K562 (cell line): Measurements from ENCODE around the gene FIZ1. TPM values are rescaled to one million over a fixed set of nuclear protein-coding genes. Genes with fewer than 3 reads are reported as not detected.

Experiments
- ATF7 ChIP-seq: fragments of 450-650 bp; IDR thresholded peaks from 2 replicates; pipeline ENCODE4 v1.7.1; 2014; ENCODE audit warnings: mild to moderate bottlenecking, moderate library complexity
- BRD4 ChIP-seq: fragments of 200-600 bp; sonication (generic); IDR thresholded peaks from 2 replicates; pipeline ENCODE4 v1.6.1; 2017; ENCODE audit warnings: inconsistent platforms
- CEBPB ChIP-seq: fragments of 450-650 bp; IDR thresholded peaks from 2 replicates; pipeline ENCODE4 v1.6.1; 2016; ENCODE audit warnings: missing genetic modification characterization, missing compliant biosample characterization
- CHD1 ChIP-seq: fragments of 200-600 bp; sonication (generic); IDR thresholded peaks from one replicate; pipeline ENCODE4 v1.6.1; 2012; ENCODE audit warnings: mild to moderate bottlenecking, moderate library complexity, low read length, inconsistent platforms
- CXXC5 ChIP-seq: fragments of 250-450 bp; sonication (Bioruptor Pico); IDR thresholded peaks from 2 replicates; pipeline ENCODE4 v1.8.0; 2022; ENCODE audit warnings: inconsistent platforms, mild to moderate bottlenecking, moderate library complexity
- FOXA1 ChIP-seq: fragments of 450-650 bp; IDR thresholded peaks from 2 replicates; pipeline ENCODE4 v1.6.1; 2016; ENCODE audit warnings: mild to moderate bottlenecking, borderline replicate concordance
- MIER1 ChIP-seq: fragments of 450-650 bp; IDR thresholded peaks from 2 replicates; pipeline ENCODE4 v1.6.1; 2016; ENCODE audit warnings: antibody characterized with exemption, mild to moderate bottlenecking, low read depth
- U2AF2 ChIP-seq: fragments of 200-400 bp; formaldehyde crosslinking; optimal IDR thresholded peaks from 2 replicates; pipeline ENCODE3; 2017; ENCODE audit warnings: low read depth, mild to moderate bottlenecking, low read length
- ZNF316 ChIP-seq: fragments of 450-650 bp; IDR thresholded peaks from 2 replicates; pipeline ENCODE4 v1.6.1; 2016
- ZNF561 ChIP-seq: fragments of 450-650 bp; formaldehyde crosslinking; conservative IDR thresholded peaks from 2 replicates; pipeline ENCODE4 v1.4.0; 2020; ENCODE audit warnings: mild to moderate bottlenecking, moderate library complexity
- ZNF707 ChIP-seq: fragments of 250-450 bp; sonication (Bioruptor Pico); conservative IDR thresholded peaks from 2 replicates; pipeline ENCODE4 v1.8.0; 2022; ENCODE audit warnings: inconsistent platforms, mild to moderate bottlenecking, moderate library complexity
- polyA plus RNA-seq, 8 experiments: library from polyadenylated mRNA; depleted of rRNA in 4 of 8; stranded (reverse) in 5 of 8; unstranded in 3 of 8; fragments of >200 nt; fragmentation: Nextera tagmentation in 2 of 8; fragmentation: Illumina TruSeq in 1 of 8; extraction: Ambion mirVana in 2 of 8; extraction: Trizol in 1 of 8; gene quantifications; 2 replicates each; pipeline versions ENCODE4 v1.2.1 to v1.2.3, GENCODE V29; 2011 to 2014; ENCODE audit warnings: inconsistent platforms in 1 of 8, missing spikeins in 1 of 8
- total RNA-seq, 7 experiments: library from RNA; depleted of rRNA in 6 of 7; stranded (reverse); fragments of >200 nt in 6 of 7; fragmentation: Illumina TruSeq in 2 of 7; extraction: Trizol in 2 of 7; gene quantifications; 2 replicates each; pipeline versions ENCODE4 v1.2.1 to v1.2.3, GENCODE V29; 2011 to 2021; ENCODE audit warnings: low replicate concordance in 1 of 7
- TF ChIP-seq, protein P1 (sequence below): sonication (generic); formaldehyde crosslinking; IDR thresholded peaks from 2 replicates; pipeline ENCODE4 v1.8.1; 2023; ENCODE audit warnings: mild to moderate bottlenecking, missing genetic modification reagents
- TF ChIP-seq, protein P2 (sequence below), 2 experiments: fragments of 450-650 bp; IDR thresholded peaks; 2 replicates each; pipeline ENCODE4 v1.6.1; 2016; ENCODE audit warnings: mild to moderate bottlenecking in 2 of 2, borderline replicate concordance in 1 of 2, low read depth in 1 of 2, moderate library complexity in 1 of 2
- TF ChIP-seq, protein P3 (sequence below): fragments of 250-450 bp; sonication (Bioruptor Pico); IDR thresholded peaks from 2 replicates; pipeline ENCODE4 v1.4.0; 2020; ENCODE audit warnings: mild to moderate bottlenecking, moderate library complexity, borderline replicate concordance
- TF ChIP-seq, protein P4 (sequence below): fragments of 250-450 bp; sonication (Bioruptor Pico); IDR thresholded peaks from 2 replicates; pipeline ENCODE4 v1.8.0; 2021; ENCODE audit warnings: moderate library complexity, mild to moderate bottlenecking, inconsistent platforms

FIZ1 gene
- total and polyA plus RNA-seq, 9 of the 15 experiments (the other 6 are each of a cell fraction or from before 2014, with no cell fraction given) = 0.79 to 17.5 (median 5.5) TPM

DNA sequence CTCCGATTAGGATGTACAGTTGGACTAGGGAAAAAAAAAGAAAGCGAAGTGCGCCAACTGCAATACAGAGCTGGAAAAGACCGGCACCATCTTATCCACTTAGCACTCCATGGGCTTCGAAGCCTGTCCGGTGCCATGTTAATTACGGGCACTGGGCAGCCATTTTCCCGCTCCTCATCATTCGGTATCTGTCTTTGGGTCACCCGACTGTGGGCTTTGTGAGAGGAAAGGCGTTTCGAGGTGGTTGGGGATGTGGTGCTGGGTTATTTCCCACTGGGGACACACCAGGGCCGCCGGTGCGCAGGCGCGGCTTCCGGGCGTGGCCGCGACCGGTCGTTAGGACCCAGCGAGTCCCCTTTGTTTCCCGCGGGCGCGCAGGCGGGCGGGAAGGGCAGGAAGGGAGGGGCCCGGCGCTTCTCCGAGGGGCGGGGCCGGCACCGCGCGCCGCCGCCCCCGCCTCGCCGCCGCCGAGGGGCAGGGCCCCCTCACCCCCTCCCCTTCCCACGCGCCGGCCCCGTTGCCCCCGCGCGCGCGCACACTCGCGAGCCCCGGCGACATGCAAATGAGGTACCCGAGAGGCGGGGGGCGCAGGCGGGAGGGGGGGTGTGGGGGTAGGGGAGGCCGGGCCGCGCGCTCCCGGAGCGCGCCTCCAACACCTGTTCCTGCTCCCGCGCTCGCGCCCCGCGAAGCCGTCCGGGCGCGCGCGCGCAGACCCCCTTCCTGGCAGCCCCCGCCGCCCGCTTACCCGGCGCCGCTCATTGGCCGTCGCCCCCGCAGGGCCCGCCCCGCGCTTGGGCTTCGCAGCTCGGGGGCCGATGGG, 735 bp upstream of the FIZ1 start, which contains the start of gene ZNF524 (continued):
- TF ChIP-seq, protein P1, sequence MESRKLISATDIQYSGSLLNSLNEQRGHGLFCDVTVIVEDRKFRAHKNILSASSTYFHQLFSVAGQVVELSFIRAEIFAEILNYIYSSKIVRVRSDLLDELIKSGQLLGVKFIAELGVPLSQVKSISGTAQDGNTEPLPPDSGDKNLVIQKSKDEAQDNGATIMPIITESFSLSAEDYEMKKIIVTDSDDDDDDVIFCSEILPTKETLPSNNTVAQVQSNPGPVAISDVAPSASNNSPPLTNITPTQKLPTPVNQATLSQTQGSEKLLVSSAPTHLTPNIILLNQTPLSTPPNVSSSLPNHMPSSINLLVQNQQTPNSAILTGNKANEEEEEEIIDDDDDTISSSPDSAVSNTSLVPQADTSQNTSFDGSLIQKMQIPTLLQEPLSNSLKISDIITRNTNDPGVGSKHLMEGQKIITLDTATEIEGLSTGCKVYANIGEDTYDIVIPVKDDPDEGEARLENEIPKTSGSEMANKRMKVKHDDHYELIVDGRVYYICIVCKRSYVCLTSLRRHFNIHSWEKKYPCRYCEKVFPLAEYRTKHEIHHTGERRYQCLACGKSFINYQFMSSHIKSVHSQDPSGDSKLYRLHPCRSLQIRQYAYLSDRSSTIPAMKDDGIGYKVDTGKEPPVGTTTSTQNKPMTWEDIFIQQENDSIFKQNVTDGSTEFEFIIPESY (CRISPR knock-in tag) = peak; percentile 46; the same call in 1 of the 2 replicates
- TF ChIP-seq ZNF707 (CRISPR knock-in tag) (no peak), ZNF561 (CRISPR knock-in tag) (no peak), ZNF316 (no peak), MIER1 (no peak), CEBPB (tag) (no peak), FOXA1 (no peak), U2AF2 (no peak), BRD4 (no peak), CHD1 (peak; percentile 59), CXXC5 (CRISPR knock-in tag) (peak; percentile 90), ATF7 (0 out of 2 replicates have a peak, but pooled peaks have one; percentile 26)
- TF ChIP-seq, protein P2, sequence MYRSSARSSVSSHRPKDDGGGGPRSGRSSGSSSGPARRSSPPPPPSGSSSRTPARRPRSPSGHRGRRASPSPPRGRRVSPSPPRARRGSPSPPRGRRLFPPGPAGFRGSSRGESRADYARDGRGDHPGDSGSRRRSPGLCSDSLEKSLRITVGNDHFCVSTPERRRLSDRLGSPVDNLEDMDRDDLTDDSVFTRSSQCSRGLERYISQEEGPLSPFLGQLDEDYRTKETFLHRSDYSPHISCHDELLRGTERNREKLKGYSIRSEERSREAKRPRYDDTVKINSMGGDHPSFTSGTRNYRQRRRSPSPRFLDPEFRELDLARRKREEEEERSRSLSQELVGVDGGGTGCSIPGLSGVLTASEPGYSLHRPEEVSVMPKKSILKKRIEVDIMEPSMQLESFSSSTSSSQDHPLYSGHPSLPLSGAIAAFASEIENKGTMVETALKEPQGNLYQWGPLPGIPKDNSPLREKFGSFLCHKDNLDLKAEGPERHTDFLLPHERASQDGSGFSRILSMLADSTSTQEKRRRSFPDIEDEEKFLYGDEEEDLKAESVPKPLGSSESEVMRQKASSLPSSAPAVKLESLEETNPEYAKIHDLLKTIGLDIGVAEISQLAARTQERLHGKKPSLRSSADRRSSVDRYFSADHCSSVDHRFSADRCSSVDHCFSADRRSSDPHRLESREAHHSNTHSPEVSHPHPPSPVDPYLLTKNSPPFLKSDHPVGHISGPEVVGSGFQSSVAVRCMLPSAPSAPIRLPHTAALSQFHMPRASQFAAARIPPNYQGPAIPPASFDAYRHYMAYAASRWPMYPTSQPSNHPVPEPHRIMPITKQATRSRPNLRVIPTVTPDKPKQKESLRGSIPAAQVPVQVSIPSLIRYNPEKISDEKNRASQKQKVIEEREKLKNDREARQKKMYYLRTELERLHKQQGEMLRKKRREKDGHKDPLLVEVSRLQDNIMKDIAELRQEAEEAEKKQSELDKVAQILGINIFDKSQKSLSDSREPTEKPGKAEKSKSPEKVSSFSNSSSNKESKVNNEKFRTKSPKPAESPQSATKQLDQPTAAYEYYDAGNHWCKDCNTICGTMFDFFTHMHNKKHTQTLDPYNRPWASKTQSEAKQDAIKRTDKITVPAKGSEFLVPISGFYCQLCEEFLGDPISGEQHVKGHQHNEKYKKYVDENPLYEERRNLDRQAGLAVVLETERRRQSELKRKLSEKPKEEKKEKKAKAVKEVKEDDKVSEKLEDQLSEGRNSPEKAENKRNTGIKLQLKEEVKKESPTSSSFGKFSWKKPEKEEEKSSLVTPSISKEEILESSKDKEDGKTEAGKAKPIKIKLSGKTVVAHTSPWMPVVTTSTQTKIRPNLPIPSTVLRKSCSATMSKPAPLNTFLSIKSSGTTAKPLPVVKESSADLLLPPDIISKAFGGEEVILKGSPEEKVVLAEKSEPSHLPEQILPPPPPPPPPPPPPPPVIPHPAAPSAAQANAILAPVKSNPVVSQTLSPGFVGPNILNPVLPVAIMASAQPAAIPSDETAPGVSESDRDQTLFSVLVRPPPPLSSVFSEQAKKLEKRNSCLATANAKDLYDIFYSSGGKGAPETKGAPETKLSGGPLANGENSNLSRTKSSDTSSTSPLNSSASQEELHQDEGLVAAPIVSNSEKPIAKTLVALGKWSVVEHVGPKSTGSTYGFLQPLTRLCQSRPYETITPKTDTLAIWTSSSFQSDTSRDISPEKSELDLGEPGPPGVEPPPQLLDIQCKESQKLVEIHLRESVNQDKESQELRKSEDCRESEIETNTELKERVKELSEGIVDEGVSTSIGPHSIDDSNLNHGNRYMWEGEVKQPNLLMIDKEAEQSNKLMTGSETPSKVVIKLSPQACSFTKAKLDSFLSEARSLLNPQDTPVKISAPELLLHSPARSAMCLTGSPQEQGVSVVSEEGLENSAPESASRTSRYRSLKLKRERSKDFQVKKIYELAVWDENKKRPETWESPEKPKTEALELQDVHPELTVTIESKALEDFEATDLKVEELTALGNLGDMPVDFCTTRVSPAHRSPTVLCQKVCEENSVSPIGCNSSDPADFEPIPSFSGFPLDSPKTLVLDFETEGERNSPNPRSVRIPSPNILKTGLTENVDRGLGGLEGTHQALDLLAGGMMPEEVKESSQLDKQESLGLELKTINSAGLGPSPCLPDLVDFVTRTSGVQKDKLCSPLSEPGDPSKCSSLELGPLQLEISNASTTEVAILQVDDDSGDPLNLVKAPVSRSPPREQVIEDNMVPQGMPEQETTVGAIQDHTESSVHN (IDR thresholded peaks at IDR 0.05; ENCODE audit: borderline replicate concordance in 1 of 2, low read depth in 1 of 2) = no peak
- TF ChIP-seq, protein P3, sequence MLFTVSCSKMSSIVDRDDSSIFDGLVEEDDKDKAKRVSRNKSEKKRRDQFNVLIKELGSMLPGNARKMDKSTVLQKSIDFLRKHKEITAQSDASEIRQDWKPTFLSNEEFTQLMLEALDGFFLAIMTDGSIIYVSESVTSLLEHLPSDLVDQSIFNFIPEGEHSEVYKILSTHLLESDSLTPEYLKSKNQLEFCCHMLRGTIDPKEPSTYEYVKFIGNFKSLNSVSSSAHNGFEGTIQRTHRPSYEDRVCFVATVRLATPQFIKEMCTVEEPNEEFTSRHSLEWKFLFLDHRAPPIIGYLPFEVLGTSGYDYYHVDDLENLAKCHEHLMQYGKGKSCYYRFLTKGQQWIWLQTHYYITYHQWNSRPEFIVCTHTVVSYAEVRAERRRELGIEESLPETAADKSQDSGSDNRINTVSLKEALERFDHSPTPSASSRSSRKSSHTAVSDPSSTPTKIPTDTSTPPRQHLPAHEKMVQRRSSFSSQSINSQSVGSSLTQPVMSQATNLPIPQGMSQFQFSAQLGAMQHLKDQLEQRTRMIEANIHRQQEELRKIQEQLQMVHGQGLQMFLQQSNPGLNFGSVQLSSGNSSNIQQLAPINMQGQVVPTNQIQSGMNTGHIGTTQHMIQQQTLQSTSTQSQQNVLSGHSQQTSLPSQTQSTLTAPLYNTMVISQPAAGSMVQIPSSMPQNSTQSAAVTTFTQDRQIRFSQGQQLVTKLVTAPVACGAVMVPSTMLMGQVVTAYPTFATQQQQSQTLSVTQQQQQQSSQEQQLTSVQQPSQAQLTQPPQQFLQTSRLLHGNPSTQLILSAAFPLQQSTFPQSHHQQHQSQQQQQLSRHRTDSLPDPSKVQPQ (CRISPR knock-in tag) = no peak
- TF ChIP-seq, protein P4, sequence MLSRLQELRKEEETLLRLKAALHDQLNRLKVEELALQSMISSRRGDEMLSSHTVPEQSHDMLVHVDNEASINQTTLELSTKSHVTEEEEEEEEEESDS = no peak
